K562 (cell line): ENCODE results near the gene IQCC. TPM values are rescaled to one million over a fixed set of nuclear protein-coding genes. Genes with fewer than 3 reads are reported as not detected.
A peak's percentile ranks its signal among the peaks of the same experiment; 100 is the strongest.

Experiments used
- ATAC-seq: fragments of 200-7000 bp; cut with Tn5 transposase; 3 replicates; pipeline ENCODE4 v1.9.1; 2020; ENCODE audit warnings: moderate library complexity
- BruUV-seq: library from RNA; stranded (reverse); fragments of 400-500 nt; replicated peaks from 2 replicates; lab custom pipeline; 2021; lab: Mats Ljungman, UMichigan
- CTCF ChIA-PET: fragments of 300-600 bp; formaldehyde crosslinking; extraction: SDS; loops from one replicate; lab custom pipeline; 2021; ENCODE audit warnings: low intra/inter-chr PET ratio; lab: Yijun Ruan, JAX
- POLR2A ChIA-PET: fragments of 300-600, 350-650 bp; sonication (Branson Sonifier 250); formaldehyde crosslinking; extraction: SDS; loops from one replicate; lab custom pipeline; 2021; ENCODE audit warnings: antibody characterized with exemption, inconsistent platforms; lab: Yijun Ruan, JAX
- DNase-seq, 4 experiments: peaks; one replicate each; pipeline versions ENCODE4 v3.0.0 to v3.0.0-alpha.2; 2011 to 2018; ENCODE audit warnings: low spot score in 3 of 4, mixed read lengths in 3 of 4; ENCODE audit errors: extremely low read depth in 1 of 4
- FAIRE-seq: peaks from 2 replicates; lab custom pipeline; 2011; peaks lifted over from hg19 to GRCh38; lab: Jason Lieb, UNC
- H2AFZ ChIP-seq: 2 replicates; pipeline ENCODE4 v1.6.0; 2011; ENCODE audit warnings: low read depth, low read length, control low read depth, inconsistent platforms
- H3K27ac ChIP-seq: fragments of 200-600 bp; 3 replicates; pipeline ENCODE4 v1.8.0; 2011; ENCODE audit warnings: low read depth, mild to moderate bottlenecking, control low read depth, inconsistent platforms, low read length, moderate library complexity, mixed read lengths; ENCODE audit errors: extremely low read depth
- H3K27me3 ChIP-seq, 2 experiments: fragments of 300-600 bp in 1 of 2; 2 replicates in 1 of 2; 3 replicates in 1 of 2; pipeline versions ENCODE4 v1.6.0 to v1.8.0; 2011; ENCODE audit warnings: inconsistent platforms in 2 of 2, low read length in 2 of 2, mild to moderate bottlenecking in 1 of 2, mixed read lengths in 1 of 2, moderate library complexity in 1 of 2; ENCODE audit not compliant: control insufficient read depth in 2 of 2, insufficient read depth in 2 of 2
- H3K36me3 ChIP-seq: fragments of 300-600 bp; 3 replicates; pipeline ENCODE4 v1.8.0; 2011; ENCODE audit warnings: mild to moderate bottlenecking, low read length, inconsistent platforms; ENCODE audit not compliant: control insufficient read depth, insufficient read depth
- H3K4me1 ChIP-seq, 2 experiments: fragments of 200-600 bp in 1 of 2; replicated peaks in 1 of 2; 2 replicates in 1 of 2; 3 replicates in 1 of 2; pipeline versions ENCODE4 v1.5.1 to v1.8.0; 2011; ENCODE audit warnings: inconsistent platforms in 2 of 2, low read length in 2 of 2, mild to moderate bottlenecking in 1 of 2, mixed read lengths in 1 of 2, moderate library complexity in 1 of 2; ENCODE audit not compliant: control insufficient read depth in 2 of 2, insufficient read depth in 2 of 2
- H3K4me2 ChIP-seq: 2 replicates; pipeline ENCODE4 v1.6.1; 2011; ENCODE audit warnings: low read length, control low read depth, inconsistent platforms, mixed read lengths; ENCODE audit not compliant: insufficient read depth
- H3K4me3 ChIP-seq: fragments of 200-600 bp; sonication (generic), shearing (Covaris generic); 2 replicates; pipeline ENCODE4 v1.5.1; 2016; ENCODE audit warnings: control low read depth, inconsistent platforms
- H3K79me2 ChIP-seq: fragments of 200-600 bp; 3 replicates; pipeline ENCODE4 v1.8.0; 2011; ENCODE audit warnings: low read length, inconsistent platforms; ENCODE audit not compliant: control insufficient read depth, insufficient read depth
- H3K9ac ChIP-seq, 2 experiments: 2 replicates each; pipeline versions ENCODE4 v1.6.0 to v1.6.1; 2011; ENCODE audit warnings: low read depth in 2 of 2, low read length in 2 of 2, control low read depth in 1 of 2, inconsistent platforms in 1 of 2, mild to moderate bottlenecking in 1 of 2, mixed read lengths in 1 of 2; ENCODE audit not compliant: insufficient read depth in 1 of 2
- H3K9me1 ChIP-seq: one replicate; pipeline ENCODE4 v1.6.0; 2011; ENCODE audit warnings: inconsistent platforms, mild to moderate bottlenecking, low read length, moderate library complexity; ENCODE audit not compliant: control insufficient read depth, insufficient read depth
- H3K9me3 ChIP-seq: replicated peaks from 2 replicates; pipeline ENCODE4 v1.5.1; 2011; ENCODE audit warnings: low read depth, low read length, inconsistent platforms; ENCODE audit not compliant: control insufficient read depth, insufficient read depth
- H4K20me1 ChIP-seq: replicated peaks from 2 replicates; pipeline ENCODE4 v1.6.1; 2011; ENCODE audit warnings: low read length, inconsistent platforms, mixed read lengths; ENCODE audit not compliant: control insufficient read depth, insufficient read depth
- ZNF143 ChIP-seq: sonication (generic); formaldehyde crosslinking; IDR thresholded peaks from 2 replicates; pipeline ENCODE4 v1.9.0; 2022; ENCODE audit warnings: mild to moderate bottlenecking, missing genetic modification reagents
- WGBS: fragments of 100-300 bp; shearing (Covaris generic); methylation state at CpG from one replicate; pipeline ENCODE4 v1.1.6; 2016; ENCODE audit warnings: low coverage, mixed read lengths; ENCODE audit not compliant: insufficient coverage; ENCODE audit errors: missing lambda C conversion rate; 5-methylcytosine and 5-hydroxymethylcytosine counted together
- in situ Hi-C: fragments of 300-500 bp; cut with MboI; formaldehyde crosslinking; loops from 4 replicates; pipeline ENCODE4 v1.15.0; 2018; ENCODE audit warnings: inconsistent platforms, mixed read lengths
- intact Hi-C: fragments of 100-400 bp; cut with micrococcal nuclease; formaldehyde crosslinking; loops from 2 replicates; pipeline ENCODE4 v1.14.2; 2022
- polyA plus RNA-seq, 8 experiments: library from polyadenylated mRNA; depleted of rRNA in 4 of 8; stranded (reverse) in 5 of 8; unstranded in 3 of 8; fragments of >200 nt; fragmentation: Nextera tagmentation in 2 of 8; fragmentation: Illumina TruSeq in 1 of 8; extraction: Ambion mirVana in 2 of 8; extraction: Trizol in 1 of 8; gene quantifications; 2 replicates each; pipeline versions ENCODE4 v1.2.1 to v1.2.3, GENCODE V29; 2011 to 2014; ENCODE audit warnings: inconsistent platforms in 1 of 8, missing spikeins in 1 of 8
- total RNA-seq, 7 experiments: library from RNA; depleted of rRNA in 6 of 7; stranded (reverse); fragments of >200 nt in 6 of 7; fragmentation: Illumina TruSeq in 2 of 7; extraction: Trizol in 2 of 7; gene quantifications; 2 replicates each; pipeline versions ENCODE4 v1.2.1 to v1.2.3, GENCODE V29; 2011 to 2021; ENCODE audit warnings: low replicate concordance in 1 of 7
- TF ChIP-seq, protein P1 (sequence below): fragments of 450-650 bp; IDR thresholded peaks from 2 replicates; pipeline ENCODE4 v1.6.1; 2016; ENCODE audit warnings: low read depth

The IQCC gene
- total and polyA plus RNA-seq, 9 of the 15 experiments (the other 6 are each of a cell fraction or from before 2014, with no cell fraction given): 8.1 to 16.5 (median 10.7) TPM

DNA sequence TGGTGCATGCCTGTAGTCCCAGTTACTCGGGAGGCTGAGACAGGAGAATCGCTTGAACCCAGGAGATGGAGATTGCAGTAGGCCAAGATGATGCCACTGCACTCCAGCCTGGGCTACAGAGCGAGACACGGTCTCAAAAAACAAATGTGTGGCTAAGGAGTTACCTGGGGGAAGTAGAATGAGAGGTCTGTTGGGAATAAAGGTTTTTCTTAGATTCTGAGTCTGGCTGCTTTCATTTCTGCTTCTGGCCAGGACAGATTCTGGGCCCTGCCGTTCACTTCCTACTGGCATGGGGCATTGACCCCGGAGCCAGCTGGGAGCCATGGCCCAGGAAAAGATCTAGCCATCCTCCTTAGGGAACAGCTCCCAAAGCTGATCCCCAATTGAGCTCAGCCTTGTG lies 3.0 kb downstream of the IQCC start:
- peaks cover 28% of the 10 kb centered on the region; the same call in 2 of the 3 replicates for H3K36me3 ChIP-seq
- H2AFZ ChIP-seq: no peak overlapping the region
- H3K79me2 ChIP-seq: peaks cover 13% of the 10 kb centered on the region
- FAIRE-seq (no peak), DNase-seq (no peak), ATAC-seq (no peak)
- intact Hi-C loops: loop anchor here (5.0 kb wide), 1 partner anchor 39 kb away; the partner anchor contains the start of gene FAM167B
- no peak overlapping the region for H3K27ac ChIP-seq
- CTCF ChIA-PET: interaction anchor here (0.7 kb wide), 1 partner anchor 90 kb away, joined by 3 read pairs; no protein-coding TSS in a partner anchor
- H3K4me3 ChIP-seq: no peak overlapping the region
- peaks cover 10 to 31% of the 10 kb centered on the region in 2 experiments; a peak in 4 of 5 replicates for H3K4me1 ChIP-seq
- in situ Hi-C loops: no loop called here
- TF ChIP-seq ZNF143 (CRISPR knock-in tag): 0 out of 2 replicates have a peak, but pooled peaks have one; percentile 15
- TF ChIP-seq, protein P1, sequence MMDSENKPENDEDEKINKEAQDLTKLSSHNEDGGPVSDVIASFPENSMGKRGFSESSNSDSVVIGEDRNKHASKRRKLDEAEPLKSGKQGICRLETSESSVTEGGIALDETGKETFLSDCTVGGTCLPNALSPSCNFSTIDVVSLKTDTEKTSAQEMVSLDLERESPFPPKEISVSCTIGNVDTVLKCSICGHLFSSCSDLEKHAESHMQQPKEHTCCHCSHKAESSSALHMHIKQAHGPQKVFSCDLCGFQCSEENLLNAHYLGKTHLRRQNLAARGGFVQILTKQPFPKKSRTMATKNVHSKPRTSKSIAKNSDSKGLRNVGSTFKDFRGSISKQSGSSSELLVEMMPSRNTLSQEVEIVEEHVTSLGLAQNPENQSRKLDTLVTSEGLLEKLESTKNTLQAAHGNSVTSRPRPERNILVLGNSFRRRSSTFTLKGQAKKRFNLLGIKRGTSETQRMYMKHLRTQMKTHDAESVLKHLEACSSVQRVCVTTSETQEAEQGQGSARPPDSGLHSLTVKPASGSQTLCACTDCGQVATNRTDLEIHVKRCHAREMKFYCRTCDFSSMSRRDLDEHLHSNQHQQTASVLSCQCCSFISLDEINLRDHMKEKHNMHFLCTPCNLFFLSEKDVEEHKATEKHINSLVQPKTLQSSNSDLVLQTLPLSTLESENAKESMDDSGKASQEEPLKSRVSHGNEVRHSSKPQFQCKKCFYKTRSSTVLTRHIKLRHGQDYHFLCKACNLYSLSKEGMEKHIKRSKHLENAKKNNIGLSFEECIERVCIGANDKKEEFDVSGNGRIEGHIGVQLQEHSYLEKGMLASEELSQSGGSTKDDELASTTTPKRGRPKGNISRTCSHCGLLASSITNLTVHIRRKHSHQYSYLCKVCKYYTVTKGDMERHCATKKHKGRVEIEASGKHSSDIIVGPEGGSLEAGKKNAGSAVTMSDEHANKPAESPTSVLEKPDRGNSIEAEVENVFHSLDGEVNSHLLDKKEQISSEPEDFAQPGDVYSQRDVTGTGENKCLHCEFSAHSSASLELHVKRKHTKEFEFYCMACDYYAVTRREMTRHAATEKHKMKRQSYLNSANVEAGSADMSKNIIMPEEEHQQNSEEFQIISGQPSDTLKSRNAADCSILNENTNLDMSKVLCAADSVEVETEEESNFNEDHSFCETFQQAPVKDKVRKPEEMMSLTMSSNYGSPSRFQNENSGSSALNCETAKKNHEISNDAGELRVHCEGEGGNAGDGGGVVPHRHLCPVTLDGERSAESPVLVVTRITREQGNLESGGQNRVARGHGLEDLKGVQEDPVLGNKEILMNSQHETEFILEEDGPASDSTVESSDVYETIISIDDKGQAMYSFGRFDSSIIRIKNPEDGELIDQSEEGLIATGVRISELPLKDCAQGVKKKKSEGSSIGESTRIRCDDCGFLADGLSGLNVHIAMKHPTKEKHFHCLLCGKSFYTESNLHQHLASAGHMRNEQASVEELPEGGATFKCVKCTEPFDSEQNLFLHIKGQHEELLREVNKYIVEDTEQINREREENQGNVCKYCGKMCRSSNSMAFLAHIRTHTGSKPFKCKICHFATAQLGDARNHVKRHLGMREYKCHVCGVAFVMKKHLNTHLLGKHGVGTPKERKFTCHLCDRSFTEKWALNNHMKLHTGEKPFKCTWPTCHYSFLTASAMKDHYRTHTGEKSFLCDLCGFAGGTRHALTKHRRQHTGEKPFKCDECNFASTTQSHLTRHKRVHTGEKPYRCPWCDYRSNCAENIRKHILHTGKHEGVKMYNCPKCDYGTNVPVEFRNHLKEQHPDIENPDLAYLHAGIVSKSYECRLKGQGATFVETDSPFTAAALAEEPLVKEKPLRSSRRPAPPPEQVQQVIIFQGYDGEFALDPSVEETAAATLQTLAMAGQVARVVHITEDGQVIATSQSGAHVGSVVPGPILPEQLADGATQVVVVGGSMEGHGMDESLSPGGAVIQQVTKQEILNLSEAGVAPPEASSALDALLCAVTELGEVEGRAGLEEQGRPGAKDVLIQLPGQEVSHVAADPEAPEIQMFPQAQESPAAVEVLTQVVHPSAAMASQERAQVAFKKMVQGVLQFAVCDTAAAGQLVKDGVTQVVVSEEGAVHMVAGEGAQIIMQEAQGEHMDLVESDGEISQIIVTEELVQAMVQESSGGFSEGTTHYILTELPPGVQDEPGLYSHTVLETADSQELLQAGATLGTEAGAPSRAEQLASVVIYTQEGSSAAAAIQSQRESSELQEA: no peak
- WGBS: 86% methylated on average over 6 of the region's 6 CpGs
- H3K9me1 ChIP-seq: peaks cover 4% of the 10 kb centered on the region
- H4K20me1 ChIP-seq: no peaks in the 10 kb centered on the region
- POLR2A ChIA-PET: interaction anchor here (0.5 to 7.8 kb wide), 6 partner anchors 7 to 127 kb away, joined by 3 to 80 read pairs (median 4); partner anchors contain the start of gene CCDC28B
- H3K4me2 ChIP-seq: no peak overlapping the region
- no TSS peak for BruUV-seq
- no peaks in the 10 kb centered on the region for H3K27me3 ChIP-seq
- H3K9me3 ChIP-seq: no peaks in the 10 kb centered on the region
- H3K9ac ChIP-seq: no peak overlapping the region; a peak in 1 of 4 replicates
